ENCODE measurements around the gene PKD2L2.

DNA sequence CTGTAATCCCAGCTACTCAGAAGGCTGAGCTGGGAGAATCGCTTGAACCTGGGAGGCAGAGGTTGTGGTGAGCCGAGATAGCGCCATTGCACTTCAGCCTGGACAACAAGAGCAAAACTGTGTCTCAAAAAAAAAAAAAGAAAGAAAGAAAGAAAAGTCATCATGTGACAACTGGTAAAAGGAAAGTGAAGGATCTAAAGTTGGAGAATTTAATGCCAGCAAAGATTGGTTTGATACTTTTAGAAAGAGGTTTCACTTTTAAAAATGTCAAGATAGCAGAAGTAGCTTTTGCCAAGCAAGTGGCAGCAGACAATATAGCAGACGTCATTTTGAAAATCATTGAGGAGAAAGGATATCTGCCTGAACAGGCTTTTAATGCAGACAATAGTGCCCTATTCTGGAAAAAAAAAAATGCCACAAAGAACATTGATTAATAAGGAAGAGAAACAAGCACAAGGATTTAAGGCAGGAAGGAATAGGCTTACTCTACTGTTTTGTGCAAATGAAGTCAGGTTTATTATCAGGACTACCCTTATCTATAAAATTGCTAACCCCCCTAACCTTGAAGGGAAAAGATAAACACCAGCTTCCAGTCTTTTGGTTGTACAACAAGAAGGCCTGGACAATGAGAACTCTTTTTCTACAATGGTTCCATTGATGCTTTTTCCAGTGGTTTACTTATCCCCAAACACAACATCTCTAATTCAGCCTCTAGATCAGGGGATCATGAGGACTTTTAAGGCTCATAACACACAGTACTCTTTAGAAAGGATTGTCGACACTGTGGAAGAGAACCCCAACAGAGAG, 12.0 kb downstream of the PKD2L2 start:
- no peak for TF ChIP-seq RAD21 (conservative IDR thresholded peaks at IDR 0.05 in 1 of 2, IDR thresholded peaks at IDR 0.05 in 1 of 2)
- TF ChIP-seq SREBF2 (IDR thresholded peaks at IDR 0.05) = no peak
- no peak for TF ChIP-seq CTCF (IDR thresholded peaks at IDR 0.05)
- TF ChIP-seq, protein P1, sequence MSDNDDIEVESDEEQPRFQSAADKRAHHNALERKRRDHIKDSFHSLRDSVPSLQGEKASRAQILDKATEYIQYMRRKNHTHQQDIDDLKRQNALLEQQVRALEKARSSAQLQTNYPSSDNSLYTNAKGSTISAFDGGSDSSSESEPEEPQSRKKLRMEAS (IDR thresholded peaks at IDR 0.05) = no peak
- TF ChIP-seq E2F6 (IDR thresholded peaks at IDR 0.05; ENCODE audit: borderline replicate concordance, low read depth) = no peak
- TF ChIP-seq MAFK (IDR thresholded peaks at IDR 0.05; ENCODE audit: partially characterized antibody) = no peak
- no peak for TF ChIP-seq CHD2 (IDR thresholded peaks at IDR 0.05; ENCODE audit: low read length, partially characterized antibody)
- TF ChIP-seq EP300 (IDR thresholded peaks at IDR 0.05) = no peak

Data from A549 (cell line).